HG02798 (cell line): ENCODE data around the gene SNX30.
"Not testable (repeated sequence)": the region's sequence is repeated elsewhere in the genome, so short reads cannot be mapped to it uniquely, and the experiment has no call there.

ENCODE experiments used
- ATAC-seq: cut with Tn5 transposase; IDR thresholded peaks from one replicate; pipeline ENCODE4 v1.9.1; 2021; ENCODE audit warnings: mild to moderate bottlenecking; ENCODE audit not compliant: unreplicated experiment, poor library complexity

Gene SNX30

GRCh38 chr9:112750016-112750763, at the start of gene SNX30:
Gene SNX30 (plus strand): TSS chr9:112750760. CDS start chr9:112751002, 242 bp downstream.
- peak; percentile 89 for ATAC-seq

- ATAC-seq: no peak
Observed at GRCh38 chr9:112703304-112703703, 47.3 kb upstream of the SNX30 start.

- no peak for ATAC-seq
Observed at GRCh38 chr9:112705768-112706427, 44.7 kb upstream of the SNX30 start.

GRCh38 chr9:112711050-112711689, 39.4 kb upstream of the SNX30 start:
- ATAC-seq: no peak

GRCh38 chr9:112712678-112713077, 37.9 kb upstream of the SNX30 start:
- ATAC-seq: no peak

GRCh38 chr9:112717661-112718331, 32.8 kb upstream of the SNX30 start, which contains the start of gene INIP:
Gene INIP (minus strand): TSS chr9:112718117. CDS start chr9:112716485, 1,632 bp downstream.
- ATAC-seq: peak; percentile 98

GRCh38 chr9:112719241-112719691, 31.3 kb upstream of the SNX30 start:
- ATAC-seq: no peak

GRCh38 chr9:112719696-112720095, 30.9 kb upstream of the SNX30 start:
- ATAC-seq: no peak

- no peak for ATAC-seq
Observed at GRCh38 chr9:112720113-112720780, 30.3 kb upstream of the SNX30 start.

GRCh38 chr9:112722749-112723148, 27.8 kb upstream of the SNX30 start:
- not testable (repeated sequence) for ATAC-seq

GRCh38 chr9:112725961-112726360, 24.6 kb upstream of the SNX30 start:
- ATAC-seq: no peak

- no peak for ATAC-seq
Observed at GRCh38 chr9:112726428-112726827, 24.1 kb upstream of the SNX30 start.

GRCh38 chr9:112728401-112728800, 22.2 kb upstream of the SNX30 start:
- no peak for ATAC-seq

- no peak for ATAC-seq
Observed at GRCh38 chr9:112731971-112732370, 18.6 kb upstream of the SNX30 start.

GRCh38 chr9:112734892-112735291, 15.7 kb upstream of the SNX30 start:
- no peak for ATAC-seq

- ATAC-seq: no peak
Observed at GRCh38 chr9:112743216-112743836, 7.2 kb upstream of the SNX30 start.

GRCh38 chr9:112744177-112744576, 6.4 kb upstream of the SNX30 start:
- ATAC-seq: no peak

- ATAC-seq: no peak
Observed at GRCh38 chr9:112747094-112747493, 3.5 kb upstream of the SNX30 start.

GRCh38 chr9:112750764-112751055, 150 bp downstream of the SNX30 start:
- no peak for ATAC-seq
